IMR-90 (cell line): ENCODE measurements around the gene CACNB2. TPM values are rescaled to one million over a fixed set of nuclear protein-coding genes. Genes with fewer than 3 reads are reported as not detected.

ENCODE experiments used
- ATAC-seq: fragments of 200-7000 bp; cut with Tn5 transposase; 2 replicates; pipeline ENCODE4 v1.9.1; 2020; ENCODE audit warnings: low read depth, mild to moderate bottlenecking, moderate library complexity
- BruUV-seq: library from RNA; stranded (reverse); fragments of 400-500 nt; replicated peaks from 2 replicates; lab custom pipeline; 2021; lab: Mats Ljungman, UMichigan
- CTCF ChIA-PET: fragments of 300-600 bp; formaldehyde crosslinking; extraction: SDS; loops from one replicate; lab custom pipeline; 2021; ENCODE audit warnings: antibody characterized with exemption; lab: Yijun Ruan, JAX
- POLR2A ChIA-PET: fragments of 300-600 bp; sonication (Branson Sonifier 250); formaldehyde crosslinking; loops from one replicate; lab custom pipeline; 2022; ENCODE audit warnings: antibody characterized with exemption; ENCODE audit not compliant: unreplicated experiment; lab: Charles Lee
- DNase-seq: peaks from one replicate; pipeline ENCODE4 v3.0.0; 2013
- H2AFZ ChIP-seq: replicated peaks from 2 replicates; pipeline ENCODE3; 2013; ENCODE audit warnings: low read length, mild to moderate bottlenecking; ENCODE audit not compliant: poor library complexity
- H2AK5ac ChIP-seq: 2 replicates; pipeline ENCODE4 v1.6.1; 2013; ENCODE audit warnings: low read depth, low read length, inconsistent platforms
- H2AK9ac ChIP-seq: replicated peaks from 2 replicates; pipeline ENCODE3; 2013; ENCODE audit warnings: mild to moderate bottlenecking, low read depth, low read length, moderate library complexity; ENCODE audit not compliant: poor library complexity
- H2BK120ac ChIP-seq: 2 replicates; pipeline ENCODE4 v1.6.1; 2013; ENCODE audit warnings: low read depth, low read length, inconsistent platforms
- H2BK15ac ChIP-seq: 3 replicates; pipeline ENCODE4 v1.6.1; 2013; ENCODE audit warnings: low read depth, low read length, inconsistent platforms
- H2BK20ac ChIP-seq: 2 replicates; pipeline ENCODE4 v1.6.1; 2013; ENCODE audit warnings: low read depth, mild to moderate bottlenecking, inconsistent platforms, low read length, moderate library complexity
- H2BK5ac ChIP-seq: 2 replicates; pipeline ENCODE4 v1.6.1; 2013; ENCODE audit warnings: mild to moderate bottlenecking, low read depth, low read length, inconsistent platforms; ENCODE audit not compliant: poor library complexity, severe bottlenecking
- H3K14ac ChIP-seq: replicated peaks from 2 replicates; pipeline ENCODE4 v1.6.1; 2013; ENCODE audit warnings: low read depth, low read length, inconsistent platforms
- H3K18ac ChIP-seq: 2 replicates; pipeline ENCODE4 v1.6.1; 2013; ENCODE audit warnings: low read depth, low read length, control low read depth
- H3K23ac ChIP-seq: 2 replicates; pipeline ENCODE4 v1.6.1; 2013; ENCODE audit warnings: low read depth, low read length, inconsistent platforms
- H3K27ac ChIP-seq: 2 replicates; pipeline ENCODE4 v1.5.1; 2013; ENCODE audit warnings: mild to moderate bottlenecking, control low read depth, low read length; ENCODE audit not compliant: insufficient read depth
- H3K27me3 ChIP-seq: 2 replicates; pipeline ENCODE4 v1.6.1; 2013; ENCODE audit warnings: low read length; ENCODE audit not compliant: control insufficient read depth, insufficient read depth
- H3K36me3 ChIP-seq: 2 replicates; pipeline ENCODE4 v1.6.1; 2013; ENCODE audit warnings: low read length, mixed read lengths; ENCODE audit not compliant: control insufficient read depth, insufficient read depth
- H3K4ac ChIP-seq: 2 replicates; pipeline ENCODE4 v1.6.1; 2013; ENCODE audit warnings: low read depth, low read length, inconsistent platforms
- H3K4me1 ChIP-seq: 2 replicates; pipeline ENCODE4 v1.6.1; 2013; ENCODE audit warnings: low read length, mixed read lengths; ENCODE audit not compliant: control insufficient read depth, insufficient read depth
- H3K4me2 ChIP-seq: 2 replicates; pipeline ENCODE4 v1.6.1; 2013; ENCODE audit warnings: low read depth, mild to moderate bottlenecking, control low read depth, low read length, moderate library complexity
- H3K4me3 ChIP-seq: 2 replicates; pipeline ENCODE4 v1.5.1; 2013; ENCODE audit warnings: low read depth, mild to moderate bottlenecking, control low read depth, low read length, moderate library complexity; ENCODE audit not compliant: insufficient read depth
- H3K56ac ChIP-seq: 2 replicates; pipeline ENCODE4 v1.6.1; 2013; ENCODE audit warnings: low read length, inconsistent platforms; ENCODE audit not compliant: insufficient read depth; ENCODE audit errors: extremely low read depth
- H3K79me1 ChIP-seq, 2 experiments: 2 replicates each; pipeline ENCODE4 v1.6.1; 2013; ENCODE audit warnings: low read length in 2 of 2, inconsistent platforms in 1 of 2, low read depth in 1 of 2
- H3K9ac ChIP-seq: 2 replicates; pipeline ENCODE4 v1.6.1; 2013; ENCODE audit warnings: low read depth, low read length, control low read depth
- H3K9me1 ChIP-seq: 2 replicates; pipeline ENCODE4 v1.6.1; 2013; ENCODE audit warnings: low read length, inconsistent platforms; ENCODE audit not compliant: insufficient read depth
- H3K9me3 ChIP-seq: 2 replicates; pipeline ENCODE4 v1.6.1; 2013; ENCODE audit warnings: low read length; ENCODE audit not compliant: control insufficient read depth, insufficient read depth
- H4K20me1 ChIP-seq: 2 replicates; pipeline ENCODE4 v1.6.1; 2013; ENCODE audit warnings: low read length, inconsistent platforms; ENCODE audit not compliant: insufficient read depth
- H4K5ac ChIP-seq: 2 replicates; pipeline ENCODE4 v1.6.1; 2013; ENCODE audit warnings: mild to moderate bottlenecking, low read depth, low read length, control low read depth
- H4K8ac ChIP-seq, 2 experiments: 2 replicates each; pipeline ENCODE4 v1.6.1; 2013; ENCODE audit warnings: low read depth in 2 of 2, low read length in 2 of 2, control low read depth in 1 of 2, inconsistent platforms in 1 of 2
- H4K91ac ChIP-seq: 2 replicates; pipeline ENCODE4 v1.6.1; 2013; ENCODE audit warnings: low read depth, low read length, inconsistent platforms; ENCODE audit not compliant: insufficient read depth
- CEBPB ChIP-seq: IDR thresholded peaks from 2 replicates; pipeline ENCODE4 v1.6.1; 2012; ENCODE audit warnings: low read depth, low read length, improper control_type of control experiment
- MXI1 ChIP-seq: IDR thresholded peaks from 2 replicates; pipeline ENCODE4 v1.6.1; 2012; ENCODE audit warnings: low read depth, mild to moderate bottlenecking, low read length, moderate library complexity, borderline replicate concordance
- RFX5 ChIP-seq: IDR thresholded peaks from 2 replicates; pipeline ENCODE4 v1.8.0; 2012; ENCODE audit warnings: low read depth, mild to moderate bottlenecking, low read length, moderate library complexity
- WGBS, 2 experiments: methylation state at CpG; one replicate each; pipeline versions ENCODE4 v1.1.5 to v1.1.7; 2013; ENCODE audit warnings: missing lambda C conversion rate in 2 of 2; ENCODE audit not compliant: insufficient read length in 1 of 2; ENCODE audit errors: extremely low coverage in 2 of 2; 5-methylcytosine and 5-hydroxymethylcytosine counted together
- dilution Hi-C: fragments of 300-500 bp; cut with HindIII; formaldehyde crosslinking; loops from one replicate; pipeline ENCODE4 v1.14.3; 2018; ENCODE audit warnings: low sequenced_read_pairs; ENCODE audit not compliant: unreplicated experiment
- in situ Hi-C: fragments of 300-500 bp; cut with MboI; formaldehyde crosslinking; loops from 3 replicates; pipeline ENCODE4 v1.14.3; 2019; ENCODE audit warnings: low sequenced_read_pairs, inconsistent platforms, mixed read lengths
- intact Hi-C: fragments of 100-400 bp; cut with micrococcal nuclease; formaldehyde crosslinking; loops from 2 replicates; pipeline ENCODE4 v1.10.0; 2022
- polyA plus RNA-seq, 3 experiments: library from polyadenylated mRNA; depleted of rRNA; stranded (reverse); fragments of >200 nt; gene quantifications; 2 replicates each; pipeline ENCODE4 v1.2.3, GENCODE V29; 2012; ENCODE audit warnings: low replicate concordance in 1 of 3
- total RNA-seq: library from RNA; depleted of rRNA; stranded (reverse); fragments of >200 nt; gene quantifications from 2 replicates; pipeline ENCODE4 v1.2.3, GENCODE V29; 2012

The CACNB2 gene
- total and polyA plus RNA-seq, 2 of the 4 experiments (the other 2 are of a cell fraction) = 0.36 TPM

- TF ChIP-seq RFX5 (no peak), MXI1 (no peak), CEBPB (peak; percentile 75)
- peaks cover 10% of the 10 kb centered on the region; the same call in 1 of the 2 replicates for H3K27me3 ChIP-seq
- DNase-seq (peak; percentile 53), ATAC-seq (peak; percentile 40; the same call in 1 of the 2 replicates)
- no peak overlapping the region for H3K27ac ChIP-seq
- WGBS, 2 experiments = no CpG with 5 or more reads among the region's 2 CpGs
- intact Hi-C loops = no loop called here
- H2BK20ac ChIP-seq = no peak overlapping the region
- no peak overlapping the region for H3K18ac ChIP-seq
- H3K36me3 ChIP-seq = no peaks in the 10 kb centered on the region
- H4K91ac ChIP-seq = no peak overlapping the region
- no peak overlapping the region for H3K4me2 ChIP-seq
- H2AK9ac ChIP-seq = no peak overlapping the region
- no peaks in the 10 kb centered on the region for H4K20me1 ChIP-seq
- no TSS peak for BruUV-seq
- no peak overlapping the region for H3K23ac ChIP-seq
- H3K4ac ChIP-seq = no peak overlapping the region
- H2BK5ac ChIP-seq = no peak overlapping the region
- H3K4me1 ChIP-seq = no peaks in the 10 kb centered on the region
- no peak overlapping the region for H2BK15ac ChIP-seq
- H3K79me1 ChIP-seq = no peaks in the 10 kb centered on the region
- H4K8ac ChIP-seq = no peak overlapping the region
- ChIA-PET CTCF (no interaction called here), POLR2A (no interaction called here)
- dilution Hi-C loops = no loop called here
- no peaks in the 10 kb centered on the region for H3K9me1 ChIP-seq
- H3K56ac ChIP-seq = no peak overlapping the region
- H3K14ac ChIP-seq = no peak overlapping the region
- no peak overlapping the region for H4K5ac ChIP-seq
- in situ Hi-C loops = no loop called here
- no peak overlapping the region for H3K9ac ChIP-seq
- H2BK120ac ChIP-seq = no peak overlapping the region
- no peak overlapping the region for H3K4me3 ChIP-seq
- no peak overlapping the region for H2AFZ ChIP-seq
- H3K9me3 ChIP-seq = no peaks in the 10 kb centered on the region
- no peak overlapping the region for H2AK5ac ChIP-seq
Measured at GRCh38 chr10:18254086-18254485, 113.9 kb downstream of the CACNB2 start.
